Thyroid gland (tissue), 4 donors: ENCODE data around the gene NFKB1.

ENCODE experiments used
- POLR2A ChIP-seq, 2 donors: fragments of 450-650 bp; IDR thresholded peaks; one replicate each; pipeline ENCODE4 v1.6.1; 2017; ENCODE audit warnings: antibody characterized with exemption in 2 of 2, mild to moderate bottlenecking in 2 of 2, moderate library complexity in 1 of 2
- TF ChIP-seq, protein P1 (sequence below), 6 experiments: fragments of 200-600 bp in 3 of 6; fragments of 450-650 bp in 3 of 6; sonication (generic) in 3 of 6; IDR thresholded peaks; one replicate each; pipeline ENCODE4 v1.5.1; 2016 to 2019; ENCODE audit warnings: antibody characterized with exemption in 6 of 6, mild to moderate bottlenecking in 2 of 6, inconsistent platforms in 1 of 6, moderate library complexity in 1 of 6

DNA sequence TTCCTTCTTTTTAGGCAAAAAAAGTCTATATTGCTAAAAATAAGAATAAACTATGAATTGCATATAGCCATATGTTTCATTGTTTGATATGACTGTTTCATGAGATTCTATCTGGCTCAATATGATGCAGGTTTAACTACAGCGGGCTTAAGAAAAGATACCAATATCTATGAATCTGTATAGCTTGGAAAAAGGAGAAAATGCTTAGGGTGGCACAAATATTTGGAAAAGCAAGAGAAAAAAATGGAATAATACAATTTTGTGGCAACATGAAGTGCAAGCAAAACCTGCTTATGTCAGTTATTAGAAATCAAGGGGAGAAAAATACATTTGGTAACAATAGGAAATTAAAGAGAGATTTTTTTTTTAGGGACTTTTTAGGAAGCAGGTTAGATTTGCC is 48.3 kb upstream of the NFKB1 start:
- TF ChIP-seq POLR2A (IDR thresholded peaks at IDR 0.05) = no peak
- TF ChIP-seq, protein P1, sequence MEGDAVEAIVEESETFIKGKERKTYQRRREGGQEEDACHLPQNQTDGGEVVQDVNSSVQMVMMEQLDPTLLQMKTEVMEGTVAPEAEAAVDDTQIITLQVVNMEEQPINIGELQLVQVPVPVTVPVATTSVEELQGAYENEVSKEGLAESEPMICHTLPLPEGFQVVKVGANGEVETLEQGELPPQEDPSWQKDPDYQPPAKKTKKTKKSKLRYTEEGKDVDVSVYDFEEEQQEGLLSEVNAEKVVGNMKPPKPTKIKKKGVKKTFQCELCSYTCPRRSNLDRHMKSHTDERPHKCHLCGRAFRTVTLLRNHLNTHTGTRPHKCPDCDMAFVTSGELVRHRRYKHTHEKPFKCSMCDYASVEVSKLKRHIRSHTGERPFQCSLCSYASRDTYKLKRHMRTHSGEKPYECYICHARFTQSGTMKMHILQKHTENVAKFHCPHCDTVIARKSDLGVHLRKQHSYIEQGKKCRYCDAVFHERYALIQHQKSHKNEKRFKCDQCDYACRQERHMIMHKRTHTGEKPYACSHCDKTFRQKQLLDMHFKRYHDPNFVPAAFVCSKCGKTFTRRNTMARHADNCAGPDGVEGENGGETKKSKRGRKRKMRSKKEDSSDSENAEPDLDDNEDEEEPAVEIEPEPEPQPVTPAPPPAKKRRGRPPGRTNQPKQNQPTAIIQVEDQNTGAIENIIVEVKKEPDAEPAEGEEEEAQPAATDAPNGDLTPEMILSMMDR (IDR thresholded peaks at IDR 0.05) = no peak
